Karpas-422 (cell line): ENCODE data around the gene NUCB1. TPM values are rescaled to one million over a fixed set of nuclear protein-coding genes. Genes with fewer than 3 reads are reported as not detected.
"Not testable (repeated sequence)": the region's sequence is repeated elsewhere in the genome, so short reads cannot be mapped to it uniquely, and the experiment has no call there.

Experiments used
- DNase-seq: peaks from one replicate; pipeline ENCODE4 v3.0.0-alpha.2; 2015
- H2AFZ ChIP-seq: fragments of 200-600 bp; sonication (generic); 2 replicates; pipeline ENCODE4 v1.6.1; 2014; ENCODE audit warnings: antibody characterized with exemption, low read length, mixed read lengths
- H3K27ac ChIP-seq: fragments of 200-600 bp; sonication (generic); 2 replicates; pipeline ENCODE4 v1.5.1; 2014; ENCODE audit warnings: mild to moderate bottlenecking, low read length, moderate library complexity
- H3K27me3 ChIP-seq: fragments of 200-600 bp; sonication (generic); 2 replicates; pipeline ENCODE4 v1.6.1; 2014; ENCODE audit warnings: low read length, mixed read lengths
- H3K36me3 ChIP-seq: fragments of 200-600 bp; sonication (generic); 2 replicates; pipeline ENCODE4 v1.6.1; 2014; ENCODE audit warnings: low read length, mixed read lengths; ENCODE audit not compliant: insufficient read depth
- H3K4me1 ChIP-seq: fragments of 200-600 bp; sonication (generic); 2 replicates; pipeline ENCODE4 v1.6.1; 2014; ENCODE audit warnings: mild to moderate bottlenecking, low read length, mixed read lengths
- H3K4me2 ChIP-seq: fragments of 200-600 bp; sonication (generic); 2 replicates; pipeline ENCODE4 v1.6.1; 2014; ENCODE audit warnings: low read length, low read depth, mild to moderate bottlenecking; ENCODE audit not compliant: poor library complexity, severe bottlenecking
- H3K4me3 ChIP-seq: fragments of 200-600 bp; sonication (generic); 2 replicates; pipeline ENCODE4 v1.5.1; 2014; ENCODE audit warnings: mild to moderate bottlenecking, antibody characterized with exemption, low read length, mixed read lengths
- H3K79me2 ChIP-seq: fragments of 200-600 bp; sonication (generic); 2 replicates; pipeline ENCODE4 v1.6.1; 2014; ENCODE audit warnings: mild to moderate bottlenecking, low read length, mixed read lengths
- H3K9ac ChIP-seq: fragments of 200-600 bp; sonication (generic); 2 replicates; pipeline ENCODE4 v1.6.0; 2014; ENCODE audit warnings: low read length
- H3K9me2 ChIP-seq: fragments of 200-600 bp; sonication (generic), shearing (Covaris generic); replicated peaks from 2 replicates; pipeline ENCODE4 v1.6.0; 2014; ENCODE audit warnings: mild to moderate bottlenecking, low read length, moderate library complexity; ENCODE audit not compliant: insufficient read depth
- H3K9me3 ChIP-seq: fragments of 300-700, 200-600 bp; sonication (generic); 2 replicates; pipeline ENCODE4 v1.6.1; 2014; ENCODE audit warnings: low read length, mixed read lengths
- H4K20me1 ChIP-seq: fragments of 200-600 bp; sonication (generic); 2 replicates; pipeline ENCODE4 v1.6.1; 2014; ENCODE audit warnings: mild to moderate bottlenecking, antibody characterized with exemption, low read length, low read depth; ENCODE audit not compliant: insufficient read depth
- total RNA-seq: library from RNA; depleted of rRNA; stranded (reverse); fragments of >200 nt; shearing (Covaris generic); gene quantifications from 2 replicates; pipeline ENCODE4 v1.2.3, GENCODE V29; 2014; ENCODE audit warnings: low replicate concordance

Gene NUCB1
- total RNA-seq, 1 experiment from 2014 or later = 57.5 TPM

- Histone ChIP-seq H3K9me3 (no peaks in the 10 kb centered on the region), H3K9ac (peak within 1 kb of the TSS; percentile 97), H4K20me1 (peaks cover 12% of the 10 kb centered on the region; the same call in 1 of the 2 replicates), H3K4me3 (peak within 1 kb of the TSS; percentile 95), H3K4me1 (peaks cover 38% of the 10 kb centered on the region), H2AFZ (peak within 1 kb of the TSS; percentile 58), H3K27ac (peak within 1 kb of the TSS; percentile 82), H3K4me2 (peak within 1 kb of the TSS; percentile 97), H3K36me3 (0 out of 2 replicates have a peak, but pooled peaks cover 13% of the 10 kb centered on the region), H3K9me2 (no peaks in the 10 kb centered on the region), H3K79me2 (peaks cover 25% of the 10 kb centered on the region), H3K27me3 (no peaks in the 10 kb centered on the region)
- peak; percentile 100 for DNase-seq
Measured at GRCh38 chr19:48872182-48872883, 27.8 kb upstream of the NUCB1 start, which contains the start of gene PPP1R15A. Gene PPP1R15A (plus strand): TSS chr19:48872421. CDS start chr19:48873234, 813 bp downstream.

GRCh38 chr19:48872884-48873475 lies 27.1 kb upstream of the NUCB1 start:
- peaks cover 38% of the 10 kb centered on the region for H3K4me1 ChIP-seq
- H3K79me2 ChIP-seq = peaks cover 25% of the 10 kb centered on the region
- H3K4me3 ChIP-seq = peak overlapping the region; percentile 95
- peak; percentile 96 for DNase-seq
- peaks cover 12% of the 10 kb centered on the region; the same call in 1 of the 2 replicates for H4K20me1 ChIP-seq
- H3K27me3 ChIP-seq = no peaks in the 10 kb centered on the region
- 0 out of 2 replicates have a peak, but pooled peaks cover 13% of the 10 kb centered on the region for H3K36me3 ChIP-seq
- H2AFZ ChIP-seq = peak overlapping the region; percentile 58; the same call in 1 of the 2 replicates
- H3K9me3 ChIP-seq = no peaks in the 10 kb centered on the region
- H3K9ac ChIP-seq = peak overlapping the region; percentile 97
- H3K27ac ChIP-seq = peak overlapping the region; percentile 82
- H3K4me2 ChIP-seq = peak overlapping the region; percentile 97
- H3K9me2 ChIP-seq = no peaks in the 10 kb centered on the region

GRCh38 chr19:48873476-48874302 lies 26.4 kb upstream of the NUCB1 start:
- peak overlapping the region; percentile 95 for H3K4me3 ChIP-seq
- no peaks in the 10 kb centered on the region for H3K9me2 ChIP-seq
- peaks cover 38% of the 10 kb centered on the region for H3K4me1 ChIP-seq
- no peak for DNase-seq
- H3K9me3 ChIP-seq = no peaks in the 10 kb centered on the region
- no peaks in the 10 kb centered on the region for H3K27me3 ChIP-seq
- H2AFZ ChIP-seq = peak overlapping the region; percentile 29; the same call in 1 of the 2 replicates
- peak overlapping the region; percentile 97 for H3K9ac ChIP-seq
- peaks cover 25% of the 10 kb centered on the region for H3K79me2 ChIP-seq
- 0 out of 2 replicates have a peak, but pooled peaks cover 13% of the 10 kb centered on the region for H3K36me3 ChIP-seq
- H3K4me2 ChIP-seq = peak overlapping the region; percentile 97
- H3K27ac ChIP-seq = peak overlapping the region; percentile 82
- peaks cover 12% of the 10 kb centered on the region; the same call in 1 of the 2 replicates for H4K20me1 ChIP-seq

- no peak for DNase-seq
- peaks cover 12% of the 10 kb centered on the region; the same call in 1 of the 2 replicates for H4K20me1 ChIP-seq
- H3K9me2 ChIP-seq = no peaks in the 10 kb centered on the region
- H3K9ac ChIP-seq = peak overlapping the region; percentile 97
- H3K27ac ChIP-seq = no peak overlapping the region
- H3K4me3 ChIP-seq = peak overlapping the region; percentile 95
- no peaks in the 10 kb centered on the region for H3K9me3 ChIP-seq
- H2AFZ ChIP-seq = no peak overlapping the region
- H3K79me2 ChIP-seq = peaks cover 25% of the 10 kb centered on the region
- 0 out of 2 replicates have a peak, but pooled peaks cover 13% of the 10 kb centered on the region for H3K36me3 ChIP-seq
- H3K27me3 ChIP-seq = no peaks in the 10 kb centered on the region
- peak overlapping the region; percentile 97 for H3K4me2 ChIP-seq
- peaks cover 38% of the 10 kb centered on the region for H3K4me1 ChIP-seq
Measured at GRCh38 chr19:48874303-48875135, 25.6 kb upstream of the NUCB1 start.

GRCh38 chr19:48876043-48876981 lies 23.8 kb upstream of the NUCB1 start:
- H3K27ac ChIP-seq, H3K9me2 ChIP-seq, H2AFZ ChIP-seq, H3K9me3 ChIP-seq, DNase-seq, H3K4me3 ChIP-seq, H3K27me3 ChIP-seq, H3K9ac ChIP-seq: not testable (repeated sequence)
- Histone ChIP-seq H3K36me3 (0 out of 2 replicates have a peak, but pooled peaks cover 13% of the 10 kb centered on the region), H3K4me2 (peak overlapping the region; percentile 97), H4K20me1 (peaks cover 12% of the 10 kb centered on the region; the same call in 1 of the 2 replicates), H3K4me1 (peaks cover 38% of the 10 kb centered on the region), H3K79me2 (peaks cover 25% of the 10 kb centered on the region)

GRCh38 chr19:48877855-48878195 lies 22.3 kb upstream of the NUCB1 start:
- H3K9ac ChIP-seq = no peak overlapping the region
- H3K36me3 ChIP-seq = 0 out of 2 replicates have a peak, but pooled peaks cover 13% of the 10 kb centered on the region
- no peaks in the 10 kb centered on the region for H3K27me3 ChIP-seq
- H3K4me2 ChIP-seq = no peak overlapping the region
- no peaks in the 10 kb centered on the region for H3K9me2 ChIP-seq
- H3K27ac ChIP-seq = no peak overlapping the region
- peaks cover 38% of the 10 kb centered on the region for H3K4me1 ChIP-seq
- DNase-seq = no peak
- H3K79me2 ChIP-seq = peaks cover 19% of the 10 kb centered on the region
- no peak overlapping the region for H3K4me3 ChIP-seq
- H3K9me3 ChIP-seq = no peaks in the 10 kb centered on the region; the same call in 1 of the 2 replicates
- H2AFZ ChIP-seq = no peak overlapping the region
- H4K20me1 ChIP-seq = peaks cover 8% of the 10 kb centered on the region; the same call in 1 of the 2 replicates
